Erythroblast (primary cell): ENCODE data around the gene TFDP2.

Experiments used
- GATA1 ChIP-seq: IDR thresholded peaks from 2 replicates; pipeline ENCODE4 v1.6.1; 2011; ENCODE audit warnings: low read depth, mild to moderate bottlenecking, control low read depth, low read length, moderate library complexity
- POLR2A ChIP-seq: IDR thresholded peaks from 2 replicates; pipeline ENCODE4 v1.6.1; 2011; ENCODE audit warnings: mild to moderate bottlenecking, low read length

GRCh38 chr3:142149673-142149992 is 289 bp upstream of the TFDP2 start:
- no peak for TF ChIP-seq POLR2A
- no peak for TF ChIP-seq GATA1
